HepG2 (cell line): Measurements from ENCODE around the gene IGFLR1. TPM values are rescaled to one million over a fixed set of nuclear protein-coding genes. Genes with fewer than 3 reads are reported as not detected.
A peak's percentile ranks its signal among the peaks of the same experiment; 100 is the strongest.

Source experiments
- CREM ChIP-seq, 2 experiments: sonication (generic) in 1 of 2; formaldehyde crosslinking in 1 of 2; IDR thresholded peaks; 2 replicates each; pipeline versions ENCODE4 v1.4.0 to v1.6.1; 2016 to 2020; ENCODE audit warnings: antibody characterized with exemption in 1 of 2, mild to moderate bottlenecking in 1 of 2, missing genetic modification reagents in 1 of 2
- SALL1 ChIP-seq: sonication (generic); formaldehyde crosslinking; IDR thresholded peaks from 2 replicates; pipeline ENCODE4 v1.8.0; 2022; ENCODE audit warnings: mild to moderate bottlenecking, missing genetic modification reagents
- SALL2 ChIP-seq: sonication (generic); formaldehyde crosslinking; IDR thresholded peaks from 2 replicates; pipeline ENCODE4 v1.8.1; 2023; ENCODE audit warnings: mild to moderate bottlenecking, missing genetic modification reagents, inconsistent platforms
- TCF7 ChIP-seq: sonication (generic); IDR thresholded peaks from 2 replicates; pipeline ENCODE4 v1.6.1; 2016; ENCODE audit warnings: antibody characterized with exemption, low read depth
- ZFP90 ChIP-seq: sonication (generic); formaldehyde crosslinking; IDR thresholded peaks from 2 replicates; pipeline ENCODE4 v1.8.0; 2022; ENCODE audit warnings: missing genetic modification reagents, mild to moderate bottlenecking, inconsistent platforms, borderline replicate concordance
- ZNF367 ChIP-seq: sonication (generic); formaldehyde crosslinking; IDR thresholded peaks from 2 replicates; pipeline ENCODE4 v1.4.0; 2020; ENCODE audit warnings: missing genetic modification reagents, borderline replicate concordance
- ZNF513 ChIP-seq: sonication (generic); formaldehyde crosslinking; conservative IDR thresholded peaks from 2 replicates; pipeline ENCODE4 v1.5.0; 2020; ENCODE audit warnings: missing genetic modification reagents
- polyA plus RNA-seq, 8 experiments: library from polyadenylated mRNA; depleted of rRNA in 3 of 8; stranded (reverse) in 7 of 8; unstranded in 1 of 8; fragments of >200 nt; fragmentation: Illumina TruSeq in 4 of 8; extraction: Trizol in 4 of 8; gene quantifications; 2 replicates each; pipeline versions ENCODE4 v1.2.1 to v1.2.3, GENCODE V29; 2011 to 2016; ENCODE audit warnings: low read depth in 4 of 8, missing spikeins in 1 of 8, mixed read lengths in 1 of 8; ENCODE audit not compliant: insufficient read depth in 1 of 8
- total RNA-seq, 5 experiments: library from RNA; depleted of rRNA; stranded (reverse); fragments of >200 nt; fragmentation: Illumina TruSeq; extraction: Trizol; gene quantifications; 2 replicates each; pipeline ENCODE4 v1.2.3, GENCODE V29; 2016; ENCODE audit warnings: low read depth in 1 of 5
- TF ChIP-seq, protein P1 (sequence below): IDR thresholded peaks from 2 replicates; pipeline ENCODE4 v1.6.1; 2012; ENCODE audit warnings: low read length, improper control_type of control experiment
- TF ChIP-seq, protein P2 (sequence below): sonication (generic); formaldehyde crosslinking; IDR thresholded peaks from 2 replicates; pipeline ENCODE4 v1.9.0; 2021; ENCODE audit warnings: missing genetic modification reagents, borderline replicate concordance
- TF ChIP-seq, protein P3 (sequence below): sonication (generic); formaldehyde crosslinking; IDR thresholded peaks from 2 replicates; pipeline ENCODE4 v1.4.0; 2020; ENCODE audit warnings: mild to moderate bottlenecking, missing genetic modification reagents

The IGFLR1 gene
- total and polyA plus RNA-seq, 2 of the 13 experiments (the other 11 are each of a cell fraction or from before 2014, with no cell fraction given): 5.4 to 8.9 TPM

DNA sequence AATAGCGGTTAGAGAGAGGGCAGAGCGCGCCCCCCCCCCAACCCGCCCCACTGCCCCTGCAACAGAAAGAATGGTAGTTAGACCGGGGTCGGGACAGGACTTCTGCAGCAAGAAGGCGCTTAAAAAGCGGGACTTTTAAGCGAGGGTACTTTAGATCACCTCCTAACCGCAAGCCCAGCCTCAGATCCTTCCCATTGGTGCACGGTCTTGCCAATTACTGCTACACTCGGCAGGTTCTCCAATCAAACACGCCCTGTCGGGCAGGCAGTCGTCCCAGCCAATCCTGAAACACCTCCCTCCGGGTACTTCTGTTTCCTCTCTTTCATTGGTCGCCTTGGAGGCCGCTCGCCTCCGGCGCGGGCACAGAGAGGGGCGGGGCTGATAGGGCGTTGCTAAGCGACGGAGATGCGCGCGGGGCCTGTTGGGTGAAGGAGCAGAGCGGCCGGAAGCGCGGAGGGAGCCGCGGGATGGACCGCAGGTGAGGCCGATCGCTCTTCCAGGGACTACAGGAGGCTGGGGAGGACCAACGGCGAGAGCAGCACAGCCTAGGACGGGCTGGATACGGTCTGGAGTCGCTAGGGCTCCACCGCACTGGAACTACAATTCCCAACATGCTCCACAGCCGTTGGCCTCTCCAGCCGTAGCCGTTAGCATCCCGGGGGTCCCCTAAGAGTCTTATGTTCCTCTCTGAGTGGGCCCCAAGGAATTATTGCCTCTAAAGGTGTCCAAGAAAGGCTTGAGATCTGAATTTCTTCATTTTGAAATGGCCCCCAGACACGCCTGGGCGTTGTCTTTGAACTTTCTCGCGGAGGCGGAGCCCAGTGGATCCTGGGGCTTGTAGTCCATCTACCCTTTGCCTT is 15.7 kb upstream of the IGFLR1 start, which contains the start of gene PROSER3 (continued):
- 0 out of 2 replicates have a peak, but pooled peaks have one; percentile 35 for TF ChIP-seq ZNF513 (CRISPR knock-in tag)
- 0 out of 2 replicates have a peak, but pooled peaks have one; percentile 29 for TF ChIP-seq ZNF367 (CRISPR knock-in tag)
- TF ChIP-seq, protein P1, sequence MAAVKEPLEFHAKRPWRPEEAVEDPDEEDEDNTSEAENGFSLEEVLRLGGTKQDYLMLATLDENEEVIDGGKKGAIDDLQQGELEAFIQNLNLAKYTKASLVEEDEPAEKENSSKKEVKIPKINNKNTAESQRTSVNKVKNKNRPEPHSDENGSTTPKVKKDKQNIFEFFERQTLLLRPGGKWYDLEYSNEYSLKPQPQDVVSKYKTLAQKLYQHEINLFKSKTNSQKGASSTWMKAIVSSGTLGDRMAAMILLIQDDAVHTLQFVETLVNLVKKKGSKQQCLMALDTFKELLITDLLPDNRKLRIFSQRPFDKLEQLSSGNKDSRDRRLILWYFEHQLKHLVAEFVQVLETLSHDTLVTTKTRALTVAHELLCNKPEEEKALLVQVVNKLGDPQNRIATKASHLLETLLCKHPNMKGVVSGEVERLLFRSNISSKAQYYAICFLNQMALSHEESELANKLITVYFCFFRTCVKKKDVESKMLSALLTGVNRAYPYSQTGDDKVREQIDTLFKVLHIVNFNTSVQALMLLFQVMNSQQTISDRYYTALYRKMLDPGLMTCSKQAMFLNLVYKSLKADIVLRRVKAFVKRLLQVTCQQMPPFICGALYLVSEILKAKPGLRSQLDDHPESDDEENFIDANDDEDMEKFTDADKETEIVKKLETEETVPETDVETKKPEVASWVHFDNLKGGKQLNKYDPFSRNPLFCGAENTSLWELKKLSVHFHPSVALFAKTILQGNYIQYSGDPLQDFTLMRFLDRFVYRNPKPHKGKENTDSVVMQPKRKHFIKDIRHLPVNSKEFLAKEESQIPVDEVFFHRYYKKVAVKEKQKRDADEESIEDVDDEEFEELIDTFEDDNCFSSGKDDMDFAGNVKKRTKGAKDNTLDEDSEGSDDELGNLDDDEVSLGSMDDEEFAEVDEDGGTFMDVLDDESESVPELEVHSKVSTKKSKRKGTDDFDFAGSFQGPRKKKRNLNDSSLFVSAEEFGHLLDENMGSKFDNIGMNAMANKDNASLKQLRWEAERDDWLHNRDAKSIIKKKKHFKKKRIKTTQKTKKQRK: 0 out of 2 replicates have a peak, but pooled peaks have one; percentile 32
- peak; percentile 73 for TF ChIP-seq CREM (IDR thresholded peaks at IDR 0.05)
- TF ChIP-seq CREM (CRISPR knock-in tag; IDR thresholded peaks at IDR 0.05): no peak
- peak; percentile 38; the same call in 1 of the 2 replicates for TF ChIP-seq SALL2 (CRISPR knock-in tag)
- TF ChIP-seq SALL1 (CRISPR knock-in tag): peak; percentile 56
- peak; percentile 71; the same call in 1 of the 2 replicates for TF ChIP-seq ZFP90
- TF ChIP-seq, protein P2, sequence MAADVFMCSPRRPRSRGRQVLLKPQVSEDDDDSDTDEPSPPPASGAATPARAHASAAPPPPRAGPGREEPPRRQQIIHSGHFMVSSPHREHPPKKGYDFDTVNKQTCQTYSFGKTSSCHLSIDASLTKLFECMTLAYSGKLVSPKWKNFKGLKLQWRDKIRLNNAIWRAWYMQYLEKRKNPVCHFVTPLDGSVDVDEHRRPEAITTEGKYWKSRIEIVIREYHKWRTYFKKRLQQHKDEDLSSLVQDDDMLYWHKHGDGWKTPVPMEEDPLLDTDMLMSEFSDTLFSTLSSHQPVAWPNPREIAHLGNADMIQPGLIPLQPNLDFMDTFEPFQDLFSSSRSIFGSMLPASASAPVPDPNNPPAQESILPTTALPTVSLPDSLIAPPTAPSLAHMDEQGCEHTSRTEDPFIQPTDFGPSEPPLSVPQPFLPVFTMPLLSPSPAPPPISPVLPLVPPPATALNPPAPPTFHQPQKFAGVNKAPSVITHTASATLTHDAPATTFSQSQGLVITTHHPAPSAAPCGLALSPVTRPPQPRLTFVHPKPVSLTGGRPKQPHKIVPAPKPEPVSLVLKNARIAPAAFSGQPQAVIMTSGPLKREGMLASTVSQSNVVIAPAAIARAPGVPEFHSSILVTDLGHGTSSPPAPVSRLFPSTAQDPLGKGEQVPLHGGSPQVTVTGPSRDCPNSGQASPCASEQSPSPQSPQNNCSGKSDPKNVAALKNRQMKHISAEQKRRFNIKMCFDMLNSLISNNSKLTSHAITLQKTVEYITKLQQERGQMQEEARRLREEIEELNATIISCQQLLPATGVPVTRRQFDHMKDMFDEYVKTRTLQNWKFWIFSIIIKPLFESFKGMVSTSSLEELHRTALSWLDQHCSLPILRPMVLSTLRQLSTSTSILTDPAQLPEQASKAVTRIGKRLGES: no peak
- TF ChIP-seq TCF7: peak; percentile 50
- TF ChIP-seq, protein P3, sequence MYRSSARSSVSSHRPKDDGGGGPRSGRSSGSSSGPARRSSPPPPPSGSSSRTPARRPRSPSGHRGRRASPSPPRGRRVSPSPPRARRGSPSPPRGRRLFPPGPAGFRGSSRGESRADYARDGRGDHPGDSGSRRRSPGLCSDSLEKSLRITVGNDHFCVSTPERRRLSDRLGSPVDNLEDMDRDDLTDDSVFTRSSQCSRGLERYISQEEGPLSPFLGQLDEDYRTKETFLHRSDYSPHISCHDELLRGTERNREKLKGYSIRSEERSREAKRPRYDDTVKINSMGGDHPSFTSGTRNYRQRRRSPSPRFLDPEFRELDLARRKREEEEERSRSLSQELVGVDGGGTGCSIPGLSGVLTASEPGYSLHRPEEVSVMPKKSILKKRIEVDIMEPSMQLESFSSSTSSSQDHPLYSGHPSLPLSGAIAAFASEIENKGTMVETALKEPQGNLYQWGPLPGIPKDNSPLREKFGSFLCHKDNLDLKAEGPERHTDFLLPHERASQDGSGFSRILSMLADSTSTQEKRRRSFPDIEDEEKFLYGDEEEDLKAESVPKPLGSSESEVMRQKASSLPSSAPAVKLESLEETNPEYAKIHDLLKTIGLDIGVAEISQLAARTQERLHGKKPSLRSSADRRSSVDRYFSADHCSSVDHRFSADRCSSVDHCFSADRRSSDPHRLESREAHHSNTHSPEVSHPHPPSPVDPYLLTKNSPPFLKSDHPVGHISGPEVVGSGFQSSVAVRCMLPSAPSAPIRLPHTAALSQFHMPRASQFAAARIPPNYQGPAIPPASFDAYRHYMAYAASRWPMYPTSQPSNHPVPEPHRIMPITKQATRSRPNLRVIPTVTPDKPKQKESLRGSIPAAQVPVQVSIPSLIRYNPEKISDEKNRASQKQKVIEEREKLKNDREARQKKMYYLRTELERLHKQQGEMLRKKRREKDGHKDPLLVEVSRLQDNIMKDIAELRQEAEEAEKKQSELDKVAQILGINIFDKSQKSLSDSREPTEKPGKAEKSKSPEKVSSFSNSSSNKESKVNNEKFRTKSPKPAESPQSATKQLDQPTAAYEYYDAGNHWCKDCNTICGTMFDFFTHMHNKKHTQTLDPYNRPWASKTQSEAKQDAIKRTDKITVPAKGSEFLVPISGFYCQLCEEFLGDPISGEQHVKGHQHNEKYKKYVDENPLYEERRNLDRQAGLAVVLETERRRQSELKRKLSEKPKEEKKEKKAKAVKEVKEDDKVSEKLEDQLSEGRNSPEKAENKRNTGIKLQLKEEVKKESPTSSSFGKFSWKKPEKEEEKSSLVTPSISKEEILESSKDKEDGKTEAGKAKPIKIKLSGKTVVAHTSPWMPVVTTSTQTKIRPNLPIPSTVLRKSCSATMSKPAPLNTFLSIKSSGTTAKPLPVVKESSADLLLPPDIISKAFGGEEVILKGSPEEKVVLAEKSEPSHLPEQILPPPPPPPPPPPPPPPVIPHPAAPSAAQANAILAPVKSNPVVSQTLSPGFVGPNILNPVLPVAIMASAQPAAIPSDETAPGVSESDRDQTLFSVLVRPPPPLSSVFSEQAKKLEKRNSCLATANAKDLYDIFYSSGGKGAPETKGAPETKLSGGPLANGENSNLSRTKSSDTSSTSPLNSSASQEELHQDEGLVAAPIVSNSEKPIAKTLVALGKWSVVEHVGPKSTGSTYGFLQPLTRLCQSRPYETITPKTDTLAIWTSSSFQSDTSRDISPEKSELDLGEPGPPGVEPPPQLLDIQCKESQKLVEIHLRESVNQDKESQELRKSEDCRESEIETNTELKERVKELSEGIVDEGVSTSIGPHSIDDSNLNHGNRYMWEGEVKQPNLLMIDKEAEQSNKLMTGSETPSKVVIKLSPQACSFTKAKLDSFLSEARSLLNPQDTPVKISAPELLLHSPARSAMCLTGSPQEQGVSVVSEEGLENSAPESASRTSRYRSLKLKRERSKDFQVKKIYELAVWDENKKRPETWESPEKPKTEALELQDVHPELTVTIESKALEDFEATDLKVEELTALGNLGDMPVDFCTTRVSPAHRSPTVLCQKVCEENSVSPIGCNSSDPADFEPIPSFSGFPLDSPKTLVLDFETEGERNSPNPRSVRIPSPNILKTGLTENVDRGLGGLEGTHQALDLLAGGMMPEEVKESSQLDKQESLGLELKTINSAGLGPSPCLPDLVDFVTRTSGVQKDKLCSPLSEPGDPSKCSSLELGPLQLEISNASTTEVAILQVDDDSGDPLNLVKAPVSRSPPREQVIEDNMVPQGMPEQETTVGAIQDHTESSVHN (CRISPR knock-in tag): 0 out of 2 replicates have a peak, but pooled peaks have one; percentile 35
